ENCODE results near the gene CADM2.

GRCh38 chr3:85297291-85297690, 338.5 kb downstream of the CADM2 start:
- TF ChIP-seq CTCF (IDR thresholded peaks at IDR 0.05) (no peak), ZFX (IDR thresholded peaks at IDR 0.05; ENCODE audit: borderline replicate concordance) (no peak)
